NCI-H2227 treated with DMSO at 0.1 percent for 48 hours (cell line): ENCODE results near the gene DLG2.

Experiments
- DNase-seq: peaks from one replicate; lab custom pipeline; 2025; lab: John Stamatoyannopoulos, UW

DLG2 gene

GRCh38 chr11:83680321-83680720 lies 1946.8 kb downstream of the DLG2 start:
- DNase-seq, result no peak

GRCh38 chr11:83678831-83679584 lies 1948.1 kb downstream of the DLG2 start:
- no peak for DNase-seq

- DNase-seq, result no peak
Observed at GRCh38 chr11:83677730-83678129, 1949.4 kb downstream of the DLG2 start.

GRCh38 chr11:83676056-83676601 lies 1951.0 kb downstream of the DLG2 start:
- DNase-seq, result no peak

- no peak for DNase-seq
Observed at GRCh38 chr11:83674102-83674896, 1952.8 kb downstream of the DLG2 start.

GRCh38 chr11:83671289-83671688 lies 1955.9 kb downstream of the DLG2 start:
- no peak for DNase-seq

GRCh38 chr11:83666149-83666548 lies 1961.0 kb downstream of the DLG2 start:
- no peak for DNase-seq

- DNase-seq, result no peak
Observed at GRCh38 chr11:83663988-83664387, 1963.2 kb downstream of the DLG2 start.

- DNase-seq, result no peak
Observed at GRCh38 chr11:83663446-83663845, 1963.7 kb downstream of the DLG2 start.

- no peak for DNase-seq
Observed at GRCh38 chr11:83662494-83662893, 1964.7 kb downstream of the DLG2 start.

- no peak for DNase-seq
Observed at GRCh38 chr11:83661491-83662350, 1965.4 kb downstream of the DLG2 start.

- DNase-seq, result no peak
Observed at GRCh38 chr11:83659466-83659865, 1967.7 kb downstream of the DLG2 start.

GRCh38 chr11:83656796-83657330 lies 1970.3 kb downstream of the DLG2 start:
- no peak for DNase-seq

GRCh38 chr11:83655976-83656375 lies 1971.2 kb downstream of the DLG2 start:
- no peak for DNase-seq

GRCh38 chr11:83649528-83649855 lies 1977.7 kb downstream of the DLG2 start:
- no peak for DNase-seq

GRCh38 chr11:83648610-83649527 lies 1978.3 kb downstream of the DLG2 start:
- no peak for DNase-seq

- DNase-seq, result no peak
Observed at GRCh38 chr11:83645561-83645960, 1981.6 kb downstream of the DLG2 start.

GRCh38 chr11:83643115-83643514 lies 1984.0 kb downstream of the DLG2 start:
- no peak for DNase-seq

GRCh38 chr11:83642500-83642899 lies 1984.6 kb downstream of the DLG2 start:
- no peak for DNase-seq

- no peak for DNase-seq
Observed at GRCh38 chr11:83641511-83641910, 1985.6 kb downstream of the DLG2 start.
